Neutrophil (primary cell): ENCODE data around the gene PDE4D.
A peak's percentile ranks its signal among the peaks of the same experiment; 100 is the strongest.

Experiments used
- H3K27ac ChIP-seq: fragments of 200-600 bp; sonication (generic); 2 replicates; pipeline ENCODE4 v1.5.1; 2016; ENCODE audit warnings: mild to moderate bottlenecking, moderate library complexity
- H3K27me3 ChIP-seq: fragments of 200-600 bp; sonication (generic); 2 replicates; pipeline ENCODE4 v1.6.0; 2016; ENCODE audit warnings: mild to moderate bottlenecking
- H3K36me3 ChIP-seq: fragments of 200-600 bp; sonication (generic); 2 replicates; pipeline ENCODE4 v1.5.1; 2017
- H3K4me1 ChIP-seq, 2 experiments: fragments of 200-600 bp in 1 of 2; sonication (generic) in 1 of 2; 1 replicate in 1 of 2; 2 replicates in 1 of 2; pipeline versions ENCODE4 v1.5.1 to v1.6.1; 2013 to 2016; ENCODE audit warnings: low read depth in 1 of 2, low read length in 1 of 2, mild to moderate bottlenecking in 1 of 2, moderate library complexity in 1 of 2; ENCODE audit not compliant: control insufficient read depth in 1 of 2, insufficient read depth in 1 of 2
- H3K4me3 ChIP-seq, 2 experiments: fragments of 200-600 bp in 1 of 2; sonication (generic) in 1 of 2; 1 replicate in 1 of 2; 2 replicates in 1 of 2; pipeline ENCODE4 v1.5.1; 2013 to 2016; ENCODE audit warnings: low read depth in 1 of 2, low read length in 1 of 2, mild to moderate bottlenecking in 1 of 2, moderate library complexity in 1 of 2
- H3K9me3 ChIP-seq: fragments of 200-600 bp; sonication (generic); 2 replicates; pipeline ENCODE4 v1.5.1; 2016
- TF ChIP-seq, protein P1 (sequence below): fragments of 200-600 bp; sonication (generic); IDR thresholded peaks from 2 replicates; pipeline ENCODE4 v1.5.1; 2016; ENCODE audit warnings: antibody characterized with exemption

PDE4D gene

GRCh38 chr5:59769041-59769360 is 124.5 kb downstream of the PDE4D start:
- TF ChIP-seq, protein P1, sequence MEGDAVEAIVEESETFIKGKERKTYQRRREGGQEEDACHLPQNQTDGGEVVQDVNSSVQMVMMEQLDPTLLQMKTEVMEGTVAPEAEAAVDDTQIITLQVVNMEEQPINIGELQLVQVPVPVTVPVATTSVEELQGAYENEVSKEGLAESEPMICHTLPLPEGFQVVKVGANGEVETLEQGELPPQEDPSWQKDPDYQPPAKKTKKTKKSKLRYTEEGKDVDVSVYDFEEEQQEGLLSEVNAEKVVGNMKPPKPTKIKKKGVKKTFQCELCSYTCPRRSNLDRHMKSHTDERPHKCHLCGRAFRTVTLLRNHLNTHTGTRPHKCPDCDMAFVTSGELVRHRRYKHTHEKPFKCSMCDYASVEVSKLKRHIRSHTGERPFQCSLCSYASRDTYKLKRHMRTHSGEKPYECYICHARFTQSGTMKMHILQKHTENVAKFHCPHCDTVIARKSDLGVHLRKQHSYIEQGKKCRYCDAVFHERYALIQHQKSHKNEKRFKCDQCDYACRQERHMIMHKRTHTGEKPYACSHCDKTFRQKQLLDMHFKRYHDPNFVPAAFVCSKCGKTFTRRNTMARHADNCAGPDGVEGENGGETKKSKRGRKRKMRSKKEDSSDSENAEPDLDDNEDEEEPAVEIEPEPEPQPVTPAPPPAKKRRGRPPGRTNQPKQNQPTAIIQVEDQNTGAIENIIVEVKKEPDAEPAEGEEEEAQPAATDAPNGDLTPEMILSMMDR, result no peak
- H3K27ac ChIP-seq, result no peak overlapping the region
- no peaks in the 10 kb centered on the region for H3K36me3 ChIP-seq
- H3K9me3 ChIP-seq, result no peaks in the 10 kb centered on the region
- H3K27me3 ChIP-seq, result peaks cover 16% of the 10 kb centered on the region
- peak overlapping the region in 1 of 2 experiments; percentile 57 for H3K4me3 ChIP-seq
- H3K4me1 ChIP-seq, result peaks cover 7 to 28% of the 10 kb centered on the region in 2 experiments

DNA sequence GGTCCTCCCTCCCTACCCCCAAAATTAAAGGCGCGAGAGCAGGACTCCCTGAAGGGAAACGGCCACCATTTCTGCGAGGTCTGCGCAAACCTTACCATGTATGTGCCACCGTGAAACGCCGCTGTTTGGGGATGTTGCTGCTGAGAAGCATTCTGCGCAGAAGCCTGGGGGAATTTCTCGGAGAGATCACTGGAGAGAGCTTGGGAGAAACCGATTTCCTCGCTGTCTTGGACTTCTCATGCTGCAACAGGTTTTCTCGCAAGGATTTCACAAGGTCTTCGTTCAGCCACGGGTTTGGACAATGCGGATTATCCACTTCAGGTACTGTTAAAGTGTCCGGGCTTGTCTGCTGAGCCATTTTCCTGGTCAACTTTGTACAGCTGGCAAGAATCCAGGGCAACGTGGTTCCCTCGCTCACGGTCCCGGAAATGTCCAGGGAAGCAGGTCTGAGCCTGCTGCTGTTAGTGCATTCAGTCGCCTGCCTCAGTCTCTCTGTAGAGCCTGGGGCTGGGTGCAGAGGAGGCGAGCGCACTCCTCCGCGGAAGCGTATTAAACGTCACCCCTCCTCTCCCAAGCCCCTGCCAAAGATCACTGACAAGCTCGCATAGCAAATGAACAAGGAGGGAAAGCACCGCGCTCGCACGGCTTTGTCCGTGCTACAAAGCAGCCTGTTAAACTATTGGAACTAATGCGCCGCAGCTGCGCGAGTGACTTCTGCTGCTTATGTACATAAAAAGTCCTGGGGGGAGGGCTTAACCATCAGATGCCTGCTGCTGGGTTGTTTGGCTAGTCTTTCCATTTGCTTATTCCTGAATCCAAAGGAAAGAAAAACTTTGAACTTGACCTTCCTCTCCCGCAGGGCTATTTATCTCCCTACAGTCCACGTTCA is 125.1 kb downstream of the PDE4D start:
- Histone ChIP-seq H3K4me3 (peak overlapping the region; percentile 28 to 57), H3K27ac (peak overlapping the region; percentile 28), H3K27me3 (peaks cover 16% of the 10 kb centered on the region), H3K4me1 (peaks cover 7 to 31% of the 10 kb centered on the region in 2 experiments), H3K9me3 (no peaks in the 10 kb centered on the region), H3K36me3 (no peaks in the 10 kb centered on the region)
- TF ChIP-seq, protein P1, result no peak

- Histone ChIP-seq H3K27me3 (peaks cover 16% of the 10 kb centered on the region), H3K36me3 (no peaks in the 10 kb centered on the region), H3K27ac (no peak overlapping the region), H3K4me1 (peaks cover 7 to 31% of the 10 kb centered on the region in 2 experiments), H3K9me3 (no peaks in the 10 kb centered on the region), H3K4me3 (no peak overlapping the region)
- TF ChIP-seq, protein P1, result no peak
These were observed 125.8 kb downstream of the PDE4D start for GRCh38 chr5:59767681-59768151.

GRCh38 chr5:59767211-59767605 is 126.3 kb downstream of the PDE4D start:
- H3K27ac ChIP-seq, result no peak overlapping the region
- peaks cover 7 to 31% of the 10 kb centered on the region in 2 experiments for H3K4me1 ChIP-seq
- no peak overlapping the region for H3K4me3 ChIP-seq
- TF ChIP-seq, protein P1, result no peak
- peaks cover 16% of the 10 kb centered on the region for H3K27me3 ChIP-seq
- H3K9me3 ChIP-seq, result no peaks in the 10 kb centered on the region
- H3K36me3 ChIP-seq, result no peaks in the 10 kb centered on the region

DNA sequence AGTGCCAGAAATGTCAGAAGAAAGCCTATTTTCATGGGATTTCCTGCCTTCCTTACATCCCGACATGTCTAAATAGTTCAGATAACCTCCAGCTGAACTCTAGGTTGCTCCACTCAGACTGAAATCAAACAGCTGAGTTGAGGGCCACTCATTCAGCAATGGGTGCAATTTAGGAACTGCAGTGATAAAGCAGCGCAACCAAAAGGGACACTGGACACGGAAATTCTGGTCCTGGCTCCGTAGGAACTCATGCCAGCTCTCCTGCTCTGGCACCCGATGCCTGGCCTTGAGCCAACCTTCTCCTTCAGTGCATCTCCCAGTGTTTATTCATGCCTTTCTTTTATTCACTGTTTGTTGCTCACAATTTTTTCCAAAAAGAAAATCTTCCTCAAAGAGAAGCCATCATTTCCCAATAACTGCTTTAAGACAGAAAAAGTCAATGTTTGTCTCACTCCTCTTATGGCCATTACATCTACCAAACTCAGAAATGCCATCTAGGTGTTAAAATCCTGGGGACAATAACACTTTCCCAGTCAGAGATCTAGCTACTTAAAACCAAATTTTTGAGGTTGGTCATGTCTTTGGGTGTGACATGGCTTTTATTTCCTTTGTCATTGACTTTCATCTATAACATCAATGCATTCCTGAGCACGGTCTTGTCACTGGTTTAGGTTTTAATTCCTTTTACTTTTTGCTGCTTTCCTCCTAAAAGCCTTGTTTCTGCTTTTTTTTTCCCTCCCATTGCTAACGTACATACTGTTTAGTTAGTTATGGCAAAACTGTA is 126.9 kb downstream of the PDE4D start:
- TF ChIP-seq, protein P1, result no peak

More for the DNA sequence above, 126.9 kb downstream of the PDE4D start:
- no peaks in the 10 kb centered on the region for H3K36me3 ChIP-seq
- no peak overlapping the region for H3K4me3 ChIP-seq
- peaks cover 16% of the 10 kb centered on the region for H3K27me3 ChIP-seq
- H3K4me1 ChIP-seq, result peaks cover 7 to 33% of the 10 kb centered on the region in 2 experiments
- H3K9me3 ChIP-seq, result no peaks in the 10 kb centered on the region
- H3K27ac ChIP-seq, result no peak overlapping the region
